Keratinocyte (primary cell): ENCODE data around the gene GRK4.

ENCODE experiments used
- EZH2 ChIP-seq: IDR thresholded peaks from one replicate; pipeline ENCODE4 v1.6.1; 2012; ENCODE audit warnings: inconsistent platforms, mild to moderate bottlenecking, low read length, moderate library complexity
- TF ChIP-seq, protein P1 (sequence below), 3 experiments: IDR thresholded peaks in 1 of 3; conservative IDR thresholded peaks in 1 of 3; optimal IDR thresholded peaks in 1 of 3; 2 replicates in 2 of 3; 3 replicates in 1 of 3; pipeline versions ENCODE3 to v1.5.1; 2011; ENCODE audit warnings: low read length in 3 of 3, mild to moderate bottlenecking in 3 of 3, moderate library complexity in 2 of 3, control low read depth in 1 of 3, inconsistent platforms in 1 of 3; ENCODE audit not compliant: insufficient read depth in 2 of 3; ENCODE audit errors: extremely low read depth in 1 of 3

- TF ChIP-seq, protein P1, sequence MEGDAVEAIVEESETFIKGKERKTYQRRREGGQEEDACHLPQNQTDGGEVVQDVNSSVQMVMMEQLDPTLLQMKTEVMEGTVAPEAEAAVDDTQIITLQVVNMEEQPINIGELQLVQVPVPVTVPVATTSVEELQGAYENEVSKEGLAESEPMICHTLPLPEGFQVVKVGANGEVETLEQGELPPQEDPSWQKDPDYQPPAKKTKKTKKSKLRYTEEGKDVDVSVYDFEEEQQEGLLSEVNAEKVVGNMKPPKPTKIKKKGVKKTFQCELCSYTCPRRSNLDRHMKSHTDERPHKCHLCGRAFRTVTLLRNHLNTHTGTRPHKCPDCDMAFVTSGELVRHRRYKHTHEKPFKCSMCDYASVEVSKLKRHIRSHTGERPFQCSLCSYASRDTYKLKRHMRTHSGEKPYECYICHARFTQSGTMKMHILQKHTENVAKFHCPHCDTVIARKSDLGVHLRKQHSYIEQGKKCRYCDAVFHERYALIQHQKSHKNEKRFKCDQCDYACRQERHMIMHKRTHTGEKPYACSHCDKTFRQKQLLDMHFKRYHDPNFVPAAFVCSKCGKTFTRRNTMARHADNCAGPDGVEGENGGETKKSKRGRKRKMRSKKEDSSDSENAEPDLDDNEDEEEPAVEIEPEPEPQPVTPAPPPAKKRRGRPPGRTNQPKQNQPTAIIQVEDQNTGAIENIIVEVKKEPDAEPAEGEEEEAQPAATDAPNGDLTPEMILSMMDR (optimal IDR thresholded peaks at IDR 0.05 in 1 of 3, IDR thresholded peaks at IDR 0.05 in 1 of 3, conservative IDR thresholded peaks at IDR 0.05 in 1 of 3; ENCODE audit: extremely low read depth in 1 of 3, insufficient read depth in 2 of 3, low read length in 3 of 3) = no peak
- TF ChIP-seq EZH2 = no peak
Observed at GRCh38 chr4:3059943-3060342, 96.6 kb downstream of the GRK4 start.
